HEK293 (cell line): ENCODE results near the gene HMCN1.

Source experiments
- CTCF ChIA-PET: fragments of 350-600 bp; formaldehyde crosslinking; extraction: SDS; loops from one replicate; lab custom pipeline; 2021; ENCODE audit warnings: antibody characterized with exemption; lab: Yijun Ruan, JAX
- POLR2A ChIA-PET: fragments of 300-600 bp; formaldehyde crosslinking; extraction: SDS; loops from one replicate; lab custom pipeline; 2020; ENCODE audit warnings: antibody characterized with exemption, inconsistent platforms; lab: Yijun Ruan, JAX
- H3K27ac ChIP-seq: fragments of 200-500 bp; sonication (Bioruptor generic); 2 replicates; pipeline ENCODE4 v1.5.1; 2014; ENCODE audit warnings: low read depth, low read length, control low read depth, inconsistent platforms; ENCODE audit errors: extremely low read depth
- H3K36me3 ChIP-seq, 2 experiments: fragments of 200-500 bp in 1 of 2; sonication (Bioruptor generic) in 1 of 2; 1 replicate in 1 of 2; 2 replicates in 1 of 2; pipeline ENCODE4 v1.5.1; 2014 to 2017; ENCODE audit warnings: inconsistent platforms in 2 of 2, low read length in 2 of 2; ENCODE audit not compliant: control insufficient read depth in 2 of 2, insufficient read depth in 1 of 2
- H3K4me1 ChIP-seq: fragments of 200-500 bp; sonication (Bioruptor generic); 2 replicates; pipeline ENCODE4 v1.5.1; 2014; ENCODE audit warnings: mild to moderate bottlenecking, low read length, inconsistent platforms; ENCODE audit not compliant: control insufficient read depth, insufficient read depth
- H3K4me3 ChIP-seq: 2 replicates; pipeline ENCODE4 v1.5.1; 2011; ENCODE audit warnings: low read depth, mild to moderate bottlenecking, control low read depth, low read length, moderate library complexity
- H3K9me3 ChIP-seq: fragments of 200-500 bp; sonication (Bioruptor generic); 2 replicates; pipeline ENCODE4 v1.5.1; 2014; ENCODE audit warnings: low read depth, low read length, inconsistent platforms; ENCODE audit not compliant: control insufficient read depth, insufficient read depth
- BCL11A ChIP-seq: fragments of 450-650 bp; formaldehyde crosslinking; IDR thresholded peaks from 2 replicates; pipeline ENCODE4 v1.5.1; 2016; ENCODE audit warnings: low read depth, missing biosample characterization, missing genetic modification characterization
- GLI2 ChIP-seq: fragments of 450-650 bp; formaldehyde crosslinking; IDR thresholded peaks from 2 replicates; pipeline ENCODE4; 2017; ENCODE audit warnings: missing biosample characterization, missing genetic modification characterization, low read depth, borderline replicate concordance
- HOXD13 ChIP-seq: sonication (generic); formaldehyde crosslinking; IDR thresholded peaks from 2 replicates; pipeline ENCODE4 v1.8.0; 2022; ENCODE audit warnings: missing genetic modification reagents, borderline replicate concordance
- OVOL3 ChIP-seq: fragments of 450-650 bp; formaldehyde crosslinking; IDR thresholded peaks from 2 replicates; pipeline ENCODE4 v1.5.1; 2016; ENCODE audit warnings: missing biosample characterization, missing genetic modification characterization
- SCRT2 ChIP-seq: fragments of 450-650 bp; formaldehyde crosslinking; IDR thresholded peaks from 2 replicates; pipeline ENCODE4 v1.5.1; 2016; ENCODE audit warnings: missing biosample characterization, missing genetic modification characterization
- TCF7L2 ChIP-seq: IDR thresholded peaks from 2 replicates; pipeline ENCODE4 v1.6.1; 2011; ENCODE audit warnings: low read depth, mild to moderate bottlenecking, inconsistent platforms, low read length, moderate library complexity, borderline replicate concordance
- ZBTB1 ChIP-seq: fragments of 450-650 bp; formaldehyde crosslinking; IDR thresholded peaks from 2 replicates; pipeline ENCODE4 v1.5.1; 2016; ENCODE audit warnings: missing biosample characterization, missing genetic modification characterization
- ZBTB21 ChIP-seq: fragments of 450-650 bp; formaldehyde crosslinking; IDR thresholded peaks from 2 replicates; pipeline ENCODE4 v1.5.1; 2017; ENCODE audit warnings: missing biosample characterization, missing genetic modification characterization
- ZBTB8A ChIP-seq: fragments of 450-650 bp; formaldehyde crosslinking; IDR thresholded peaks from 2 replicates; pipeline ENCODE4 v1.5.1; 2016; ENCODE audit warnings: missing biosample characterization, missing genetic modification characterization
- ZFP37 ChIP-seq: fragments of 450-650 bp; formaldehyde crosslinking; IDR thresholded peaks from 2 replicates; pipeline ENCODE4 v1.5.1; 2016; ENCODE audit warnings: missing biosample characterization, missing genetic modification characterization
- ZNF114 ChIP-seq: fragments of 450-650 bp; formaldehyde crosslinking; IDR thresholded peaks from 2 replicates; pipeline ENCODE4 v1.5.0; 2017; ENCODE audit warnings: missing biosample characterization, missing genetic modification characterization
- ZNF157 ChIP-seq: fragments of 450-650 bp; formaldehyde crosslinking; IDR thresholded peaks from 2 replicates; pipeline ENCODE4 v1.5.1; 2016; ENCODE audit warnings: missing biosample characterization, missing genetic modification characterization
- ZNF24 ChIP-seq: fragments of 450-650 bp; formaldehyde crosslinking; IDR thresholded peaks from 2 replicates; pipeline ENCODE4 v1.5.1; 2016; ENCODE audit warnings: missing biosample characterization, missing genetic modification characterization
- ZNF335 ChIP-seq: fragments of 450-650 bp; formaldehyde crosslinking; conservative IDR thresholded peaks from 2 replicates; pipeline ENCODE4 v1.5.1; 2016; ENCODE audit warnings: missing biosample characterization, missing genetic modification characterization
- ZNF391 ChIP-seq: fragments of 450-650 bp; formaldehyde crosslinking; IDR thresholded peaks from 2 replicates; pipeline ENCODE4 v1.5.1; 2016; ENCODE audit warnings: low read depth, missing biosample characterization, missing genetic modification characterization, borderline replicate concordance
- ZNF433 ChIP-seq: fragments of 450-650 bp; formaldehyde crosslinking; IDR thresholded peaks from 2 replicates; pipeline ENCODE4 v1.5.1; 2016; ENCODE audit warnings: missing biosample characterization, missing genetic modification characterization, low read depth
- ZNF48 ChIP-seq: fragments of 450-650 bp; formaldehyde crosslinking; IDR thresholded peaks from 2 replicates; pipeline ENCODE4 v1.5.1; 2016; ENCODE audit warnings: missing biosample characterization, missing genetic modification characterization
- ZNF488 ChIP-seq: fragments of 450-650 bp; formaldehyde crosslinking; IDR thresholded peaks from 2 replicates; pipeline ENCODE4 v1.5.1; 2016; ENCODE audit warnings: missing biosample characterization, missing genetic modification characterization
- ZNF561 ChIP-seq: fragments of 450-650 bp; IDR thresholded peaks from 2 replicates; pipeline ENCODE4 v1.5.1; 2018; ENCODE audit warnings: missing biosample characterization, missing genetic modification characterization, borderline replicate concordance
- ZNF768 ChIP-seq: fragments of 450-650 bp; formaldehyde crosslinking; IDR thresholded peaks from 2 replicates; pipeline ENCODE4 v1.5.1; 2018; ENCODE audit warnings: missing biosample characterization, mild to moderate bottlenecking, missing genetic modification characterization
- ZNF791 ChIP-seq: fragments of 450-650 bp; formaldehyde crosslinking; IDR thresholded peaks from 2 replicates; pipeline ENCODE4 v1.5.1; 2016; ENCODE audit warnings: missing biosample characterization, missing genetic modification characterization
- ZSCAN16 ChIP-seq: fragments of 450-650 bp; formaldehyde crosslinking; IDR thresholded peaks from 2 replicates; pipeline ENCODE4 v1.5.1; 2016; ENCODE audit warnings: missing biosample characterization, missing genetic modification characterization
- TF ChIP-seq, protein P1 (sequence below): fragments of 450-650 bp; formaldehyde crosslinking; IDR thresholded peaks from 2 replicates; pipeline ENCODE4 v1.5.1; 2016; ENCODE audit warnings: missing biosample characterization, missing genetic modification characterization
- TF ChIP-seq, protein P2 (sequence below): IDR thresholded peaks from 2 replicates; pipeline ENCODE4 v1.6.1; 2011; ENCODE audit warnings: mild to moderate bottlenecking, low read depth, low read length, borderline replicate concordance
- TF ChIP-seq, protein P3 (sequence below): fragments of 450-650 bp; formaldehyde crosslinking; IDR thresholded peaks from 2 replicates; pipeline ENCODE4 v1.5.1; 2016; ENCODE audit warnings: missing biosample characterization, missing genetic modification characterization

HMCN1 gene

GRCh38 chr1:186093437-186093836, 359.2 kb downstream of the HMCN1 start (continued):
- TF ChIP-seq BCL11A (tag by site-specific recombination) = no peak

- no peak for TF ChIP-seq HOXD13
- peak; percentile 35 for TF ChIP-seq SCRT2 (tag by site-specific recombination)
- TF ChIP-seq, protein P1, sequence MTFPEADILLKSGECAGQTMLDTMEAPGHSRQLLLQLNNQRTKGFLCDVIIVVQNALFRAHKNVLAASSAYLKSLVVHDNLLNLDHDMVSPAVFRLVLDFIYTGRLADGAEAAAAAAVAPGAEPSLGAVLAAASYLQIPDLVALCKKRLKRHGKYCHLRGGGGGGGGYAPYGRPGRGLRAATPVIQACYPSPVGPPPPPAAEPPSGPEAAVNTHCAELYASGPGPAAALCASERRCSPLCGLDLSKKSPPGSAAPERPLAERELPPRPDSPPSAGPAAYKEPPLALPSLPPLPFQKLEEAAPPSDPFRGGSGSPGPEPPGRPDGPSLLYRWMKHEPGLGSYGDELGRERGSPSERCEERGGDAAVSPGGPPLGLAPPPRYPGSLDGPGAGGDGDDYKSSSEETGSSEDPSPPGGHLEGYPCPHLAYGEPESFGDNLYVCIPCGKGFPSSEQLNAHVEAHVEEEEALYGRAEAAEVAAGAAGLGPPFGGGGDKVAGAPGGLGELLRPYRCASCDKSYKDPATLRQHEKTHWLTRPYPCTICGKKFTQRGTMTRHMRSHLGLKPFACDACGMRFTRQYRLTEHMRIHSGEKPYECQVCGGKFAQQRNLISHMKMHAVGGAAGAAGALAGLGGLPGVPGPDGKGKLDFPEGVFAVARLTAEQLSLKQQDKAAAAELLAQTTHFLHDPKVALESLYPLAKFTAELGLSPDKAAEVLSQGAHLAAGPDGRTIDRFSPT = peak; percentile 50; the same call in 1 of the 2 replicates
- peak; percentile 54; the same call in 1 of the 2 replicates for TF ChIP-seq ZBTB21
- H3K4me1 ChIP-seq = no peaks in the 10 kb centered on the region
- H3K27ac ChIP-seq = no peak overlapping the region
- no peaks in the 10 kb centered on the region for H3K9me3 ChIP-seq
- no peak overlapping the region for H3K4me3 ChIP-seq
- POLR2A ChIA-PET = no interaction called here
- H3K36me3 ChIP-seq = no peaks in the 10 kb centered on the region
- CTCF ChIA-PET = interaction anchor here (0.5 to 0.7 kb wide), 2 partner anchors 16 to 190 kb away, joined by 5 to 6 read pairs; no protein-coding TSS in a partner anchor
Measured at GRCh38 chr1:186094172-186094571, 360.0 kb downstream of the HMCN1 start.

DNA sequence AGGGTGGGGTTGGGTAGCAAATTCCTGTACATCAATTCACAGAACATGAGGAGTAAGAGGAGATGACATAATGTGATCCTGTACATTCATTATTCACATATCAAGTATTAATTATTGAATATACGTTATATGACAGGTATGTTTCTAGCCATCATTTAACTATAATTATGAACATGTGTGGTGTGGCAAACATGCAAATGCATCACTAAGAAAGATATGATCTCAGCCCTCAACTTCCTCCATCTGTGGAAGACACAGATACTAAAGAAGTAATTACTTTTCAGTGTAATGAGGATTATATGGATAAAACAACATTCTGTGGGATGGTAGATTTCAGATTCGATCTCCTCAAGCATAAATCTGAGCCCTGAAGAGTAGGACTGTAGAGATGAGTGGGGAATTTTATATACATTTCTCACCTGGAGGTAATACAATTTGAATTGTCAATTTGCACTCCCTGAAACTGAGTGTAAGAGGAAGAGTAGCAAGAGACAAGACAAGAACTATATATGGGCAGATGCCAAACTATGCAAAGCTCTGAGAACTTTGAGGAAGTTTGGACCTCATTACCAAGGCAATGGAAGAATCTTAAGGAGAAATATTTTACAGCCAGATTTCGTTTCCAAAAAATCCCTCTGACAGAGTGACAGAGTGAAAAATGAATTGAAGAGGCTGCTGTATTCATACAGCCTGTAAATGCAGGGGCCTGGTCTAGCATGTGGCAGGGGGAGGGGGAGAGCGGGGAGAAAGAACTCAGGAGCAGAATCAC, 365.3 kb downstream of the HMCN1 start:
- Histone ChIP-seq H3K36me3 (no peaks in the 10 kb centered on the region), H3K9me3 (no peaks in the 10 kb centered on the region), H3K4me1 (0 out of 2 replicates have a peak, but pooled peaks cover 3% of the 10 kb centered on the region), H3K4me3 (no peak overlapping the region), H3K27ac (no peak overlapping the region)
- CTCF ChIA-PET = no interaction called here
- POLR2A ChIA-PET = no interaction called here
- TF ChIP-seq ZBTB1 (tag by site-specific recombination) = no peak
- TF ChIP-seq ZBTB8A (tag by site-specific recombination) = no peak
- no peak for TF ChIP-seq GLI2 (tag by site-specific recombination)

- ChIA-PET CTCF (no interaction called here), POLR2A (no interaction called here)
- Histone ChIP-seq H3K9me3 (no peaks in the 10 kb centered on the region), H3K27ac (no peak overlapping the region), H3K4me1 (0 out of 2 replicates have a peak, but pooled peaks cover 3% of the 10 kb centered on the region), H3K36me3 (no peaks in the 10 kb centered on the region), H3K4me3 (no peak overlapping the region)
- TF ChIP-seq, protein P2, sequence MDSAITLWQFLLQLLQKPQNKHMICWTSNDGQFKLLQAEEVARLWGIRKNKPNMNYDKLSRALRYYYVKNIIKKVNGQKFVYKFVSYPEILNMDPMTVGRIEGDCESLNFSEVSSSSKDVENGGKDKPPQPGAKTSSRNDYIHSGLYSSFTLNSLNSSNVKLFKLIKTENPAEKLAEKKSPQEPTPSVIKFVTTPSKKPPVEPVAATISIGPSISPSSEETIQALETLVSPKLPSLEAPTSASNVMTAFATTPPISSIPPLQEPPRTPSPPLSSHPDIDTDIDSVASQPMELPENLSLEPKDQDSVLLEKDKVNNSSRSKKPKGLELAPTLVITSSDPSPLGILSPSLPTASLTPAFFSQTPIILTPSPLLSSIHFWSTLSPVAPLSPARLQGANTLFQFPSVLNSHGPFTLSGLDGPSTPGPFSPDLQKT = no peak
- TF ChIP-seq ZNF433 = no peak
- TF ChIP-seq ZNF114 = no peak
- TF ChIP-seq ZNF24 (tag by site-specific recombination) = no peak
- TF ChIP-seq ZNF48 (tag by site-specific recombination) = no peak
- TF ChIP-seq, protein P3, sequence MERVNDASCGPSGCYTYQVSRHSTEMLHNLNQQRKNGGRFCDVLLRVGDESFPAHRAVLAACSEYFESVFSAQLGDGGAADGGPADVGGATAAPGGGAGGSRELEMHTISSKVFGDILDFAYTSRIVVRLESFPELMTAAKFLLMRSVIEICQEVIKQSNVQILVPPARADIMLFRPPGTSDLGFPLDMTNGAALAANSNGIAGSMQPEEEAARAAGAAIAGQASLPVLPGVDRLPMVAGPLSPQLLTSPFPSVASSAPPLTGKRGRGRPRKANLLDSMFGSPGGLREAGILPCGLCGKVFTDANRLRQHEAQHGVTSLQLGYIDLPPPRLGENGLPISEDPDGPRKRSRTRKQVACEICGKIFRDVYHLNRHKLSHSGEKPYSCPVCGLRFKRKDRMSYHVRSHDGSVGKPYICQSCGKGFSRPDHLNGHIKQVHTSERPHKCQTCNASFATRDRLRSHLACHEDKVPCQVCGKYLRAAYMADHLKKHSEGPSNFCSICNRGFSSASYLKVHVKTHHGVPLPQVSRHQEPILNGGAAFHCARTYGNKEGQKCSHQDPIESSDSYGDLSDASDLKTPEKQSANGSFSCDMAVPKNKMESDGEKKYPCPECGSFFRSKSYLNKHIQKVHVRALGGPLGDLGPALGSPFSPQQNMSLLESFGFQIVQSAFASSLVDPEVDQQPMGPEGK (tag by site-specific recombination) = no peak
- no peak for TF ChIP-seq ZNF488 (tag by site-specific recombination)
- TF ChIP-seq ZNF791 (tag by site-specific recombination) = no peak
- no peak for TF ChIP-seq ZNF561 (tag by site-specific recombination)
- TF ChIP-seq ZFP37 (tag by site-specific recombination) = no peak
- TF ChIP-seq ZNF157 = no peak
- no peak for TF ChIP-seq ZNF768 (tag by site-specific recombination)
- no peak for TF ChIP-seq OVOL3
- TF ChIP-seq ZNF335 (tag by site-specific recombination) = no peak
- TF ChIP-seq ZSCAN16 (tag by site-specific recombination) = no peak
- no peak for TF ChIP-seq ZNF391 (tag by site-specific recombination)
- no peak for TF ChIP-seq TCF7L2
Measured at GRCh38 chr1:186102107-186102506, 367.9 kb downstream of the HMCN1 start.
